Endothelial cell (in vitro differentiated cells): ENCODE measurements around the gene HOXD8. TPM values are rescaled to one million over a fixed set of nuclear protein-coding genes. Genes with fewer than 3 reads are reported as not detected.

Experiments used
- DNase-seq: peaks from one replicate; pipeline ENCODE4 v3.0.0; 2021; ENCODE audit warnings: low spot score
- H3K27ac Mint-ChIP-seq: one replicate; pipeline ENCODE4 v1.8.0; 2021; ENCODE audit warnings: mixed read lengths, inconsistent platforms; ENCODE audit not compliant: unreplicated experiment
- H3K27me3 Mint-ChIP-seq: one replicate; pipeline ENCODE4 v1.8.0; 2021; ENCODE audit warnings: mild to moderate bottlenecking, moderate library complexity, mixed read lengths, inconsistent platforms; ENCODE audit not compliant: unreplicated experiment
- H3K36me3 Mint-ChIP-seq: one replicate; pipeline ENCODE4 v1.8.0; 2021; ENCODE audit warnings: mild to moderate bottlenecking, low read depth, mixed read lengths, inconsistent platforms; ENCODE audit not compliant: unreplicated experiment
- H3K4me1 Mint-ChIP-seq: one replicate; pipeline ENCODE4 v1.8.0; 2021; ENCODE audit warnings: mild to moderate bottlenecking, mixed read lengths, inconsistent platforms; ENCODE audit not compliant: unreplicated experiment
- H3K4me3 Mint-ChIP-seq: one replicate; pipeline ENCODE4 v1.8.0; 2021; ENCODE audit warnings: mild to moderate bottlenecking, mixed read lengths, inconsistent platforms; ENCODE audit not compliant: unreplicated experiment
- H3K9me3 Mint-ChIP-seq: one replicate; pipeline ENCODE4 v1.8.0; 2021; ENCODE audit warnings: mixed read lengths, inconsistent platforms; ENCODE audit not compliant: unreplicated experiment
- CTCF ChIP-seq: fragments of 200-600 bp; sonication (generic); IDR thresholded peaks from one replicate; pipeline ENCODE4 v1.5.0; 2021; ENCODE audit warnings: antibody characterized with exemption; ENCODE audit not compliant: unreplicated experiment
- microRNA-seq: library from miRNA; unstranded; fragments of <30 nt; microRNA quantifications from one replicate; pipeline ENCODE4, GENCODE V29; 2020; ENCODE audit not compliant: unreplicated experiment
- total RNA-seq: library from RNA; stranded (reverse); fragmentation: NEBNext Ultra II Directional; extraction: Animal tissue kit (Norgen Biotek cat#: 25700); gene quantifications from one replicate; pipeline ENCODE4 v1.2.1, GENCODE V29; 2021; ENCODE audit not compliant: unreplicated experiment

The HOXD8 gene
- total RNA-seq, 1 donor from 2014 or later = 9.3 TPM

- H3K27ac Mint-ChIP-seq = no peak overlapping the region
- no peaks in the 10 kb centered on the region for H3K9me3 Mint-ChIP-seq
- no peak for DNase-seq
- H3K36me3 Mint-ChIP-seq = peaks cover 9% of the 10 kb centered on the region
- H3K27me3 Mint-ChIP-seq = peaks cover 29% of the 10 kb centered on the region
- no peak overlapping the region for H3K4me3 Mint-ChIP-seq
- H3K4me1 Mint-ChIP-seq = peaks cover 28% of the 10 kb centered on the region
- no peak for TF ChIP-seq CTCF
These were observed 52.0 kb downstream of the HOXD8 start for GRCh38 chr2:176181551-176181950.

Small RNA genes within 50 kb of the gene (microRNA-seq; reads per million reads assigned to microRNA genes)
- 1,260 reads per million, percentile 94 among the genes with 10 or more reads in this experiment for gene MIR10B

Other genes with a start within 250 kb of the HOXD8 start
- gene LNPK, start 127.4 kb upstream of the HOXD8 start, total RNA-seq = 12.5 TPM
- gene EVX2, start 45.7 kb upstream of the HOXD8 start, total RNA-seq = not detected
- gene HOXD13, start 37.0 kb upstream of the HOXD8 start, total RNA-seq = not detected
- gene HOXD12, start 29.9 kb upstream of the HOXD8 start, total RNA-seq = not detected
- not detected for gene HOXD11, start 22.4 kb upstream of the HOXD8 start, total RNA-seq
- not detected for gene HOXD10, start 12.9 kb upstream of the HOXD8 start, total RNA-seq
- 0.56 TPM for gene HOXD9, start 7.0 kb upstream of the HOXD8 start, total RNA-seq
- gene HOXD4, start 21.8 kb downstream of the HOXD8 start, total RNA-seq = 3.5 TPM
- gene HOXD3, start 27.6 kb downstream of the HOXD8 start, total RNA-seq = 4.1 TPM
- 3.8 TPM for gene HOXD1, start 59.0 kb downstream of the HOXD8 start, total RNA-seq
- 19.5 TPM for gene MTX2, start 139.7 kb downstream of the HOXD8 start, total RNA-seq